ENCODE measurements around the gene MRTFB. TPM values are rescaled to one million over a fixed set of nuclear protein-coding genes. Genes with fewer than 3 reads are reported as not detected.

Gene MRTFB
- total and polyA plus RNA-seq, 2 of the 13 experiments (the other 11 are each of a cell fraction or from before 2014, with no cell fraction given), result 11.4 to 14.0 TPM

GRCh38 chr16:14284930-14285512 lies 213.9 kb downstream of the MRTFB start (continued):
- TF ChIP-seq SP140L (CRISPR knock-in tag; IDR thresholded peaks at IDR 0.05; ENCODE audit: borderline replicate concordance) (peak; percentile 47; the same call in 1 of the 2 replicates), SOX13 (IDR thresholded peaks at IDR 0.05) (no peak), SOX13 (CRISPR knock-in tag; conservative IDR thresholded peaks at IDR 0.05 in 1 of 2, IDR thresholded peaks at IDR 0.05 in 1 of 2) (0 out of 4 replicates have a peak, but pooled peaks of 1 of the 2 experiments have one; percentile 18), TEAD3 (CRISPR knock-in tag; optimal IDR thresholded peaks at IDR 0.05; ENCODE audit: borderline replicate concordance) (peak; percentile 4), HINFP (CRISPR knock-in tag; IDR thresholded peaks at IDR 0.05; ENCODE audit: low read depth) (no peak), ZNF720 (CRISPR knock-in tag; IDR thresholded peaks at IDR 0.05) (peak; percentile 19; the same call in 1 of the 2 replicates), KMT2A (CRISPR knock-in tag; IDR thresholded peaks at IDR 0.05) (no peak), TSC22D2 (CRISPR knock-in tag; IDR thresholded peaks at IDR 0.05; ENCODE audit: borderline replicate concordance) (no peak), HNRNPH1 (optimal IDR thresholded peaks at IDR 0.05; ENCODE audit: low read depth, low read length) (no peak), CTCF (CRISPR knock-in tag; IDR thresholded peaks at IDR 0.05) (peak; percentile 74), ZNF749 (CRISPR knock-in tag; IDR thresholded peaks at IDR 0.05; ENCODE audit: borderline replicate concordance) (no peak), ZMYM2 (CRISPR knock-in tag; IDR thresholded peaks at IDR 0.05) (peak; percentile 81), ZNF780A (CRISPR knock-in tag; IDR thresholded peaks at IDR 0.05) (no peak), ZNF781 (CRISPR knock-in tag; IDR thresholded peaks at IDR 0.05; ENCODE audit: borderline replicate concordance, not compliant biosample characterization) (peak; percentile 47), ZBTB7A (CRISPR knock-in tag; IDR thresholded peaks at IDR 0.05) (no peak), PBX2 (CRISPR knock-in tag; IDR thresholded peaks at IDR 0.05) (no peak), NRL (CRISPR knock-in tag; IDR thresholded peaks at IDR 0.05; ENCODE audit: borderline replicate concordance) (peak; percentile 30), MAZ (IDR thresholded peaks at IDR 0.05; ENCODE audit: borderline replicate concordance, low read depth, low read length) (0 out of 2 replicates have a peak, but pooled peaks have one; percentile 15), MAZ (CRISPR knock-in tag; IDR thresholded peaks at IDR 0.05; ENCODE audit: low read depth) (no peak), CBX5 (CRISPR knock-in tag; IDR thresholded peaks at IDR 0.05; ENCODE audit: borderline replicate concordance) (0 out of 2 replicates have a peak, but pooled peaks have one; percentile 19), ZSCAN21 (CRISPR knock-in tag; IDR thresholded peaks at IDR 0.05; ENCODE audit: borderline replicate concordance) (no peak), PAWR (CRISPR knock-in tag; IDR thresholded peaks at IDR 0.05; ENCODE audit: borderline replicate concordance) (no peak), HOMEZ (CRISPR knock-in tag; IDR thresholded peaks at IDR 0.05; ENCODE audit: low read depth) (no peak), MZF1 (CRISPR knock-in tag; IDR thresholded peaks at IDR 0.05; ENCODE audit: borderline replicate concordance) (0 out of 2 replicates have a peak, but pooled peaks have one; percentile 23)

Data from HepG2 (cell line).